ENCODE results near the gene GLIS2. TPM values are rescaled to one million over a fixed set of nuclear protein-coding genes. Genes with fewer than 3 reads are reported as not detected.

Gene GLIS2
- total RNA-seq, 6 donors from 2014 or later: 10.5 to 35.2 (median 22.6) TPM

DNA sequence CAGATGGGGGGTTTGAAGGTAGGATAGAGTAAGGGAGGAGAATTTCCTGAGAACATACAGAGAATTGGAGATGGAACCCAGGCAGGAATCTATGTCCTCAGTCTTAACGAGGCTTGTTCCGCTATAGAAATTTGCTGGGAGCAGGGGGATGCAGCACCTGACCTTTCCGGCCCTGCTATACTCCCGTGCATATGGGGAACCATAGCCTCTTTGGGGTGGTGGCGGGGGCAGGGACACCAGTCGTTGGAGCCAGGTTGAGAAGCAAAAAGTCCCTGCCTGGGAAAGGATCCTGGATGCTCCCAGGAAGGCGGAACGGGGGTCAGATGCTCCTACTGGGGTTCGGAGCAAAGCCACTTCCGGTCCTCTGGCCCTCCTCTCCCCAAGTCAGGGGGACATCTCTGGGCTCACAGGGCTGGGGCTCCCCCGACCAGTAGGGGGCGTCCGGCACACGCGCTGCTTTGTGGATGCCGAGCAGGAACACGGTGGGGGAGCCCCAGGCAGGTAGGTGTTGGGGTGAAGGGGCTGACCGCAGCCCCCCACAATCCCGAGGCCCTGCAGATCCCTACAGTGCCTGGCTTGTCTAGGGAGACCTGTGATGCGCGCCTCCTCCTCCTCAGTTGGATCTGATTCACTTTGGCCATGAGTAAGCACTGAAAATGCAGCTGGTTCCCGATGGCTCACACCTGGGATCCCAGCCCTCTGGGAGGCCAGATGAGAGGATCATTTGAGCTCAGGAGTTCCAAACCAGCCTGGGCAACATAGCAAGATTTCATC, 27.5 kb upstream of the GLIS2 start:
- ATAC-seq (ENCODE audit: low FRiP score in 2 of 2) (peak; percentile 84), DNase-seq (peak; percentile 80 to 94)
- H3K4me3 ChIP-seq: no peak overlapping the region
- no peaks in the 10 kb centered on the region for H3K36me3 ChIP-seq
- TF ChIP-seq POLR2AphosphoS5 (IDR thresholded peaks at IDR 0.05) (peak in 1 of 2 donors; percentile 5), EP300 (IDR thresholded peaks at IDR 0.05) (no peak), POLR2A (IDR thresholded peaks at IDR 0.05) (no peak)
- TF ChIP-seq, protein P1, sequence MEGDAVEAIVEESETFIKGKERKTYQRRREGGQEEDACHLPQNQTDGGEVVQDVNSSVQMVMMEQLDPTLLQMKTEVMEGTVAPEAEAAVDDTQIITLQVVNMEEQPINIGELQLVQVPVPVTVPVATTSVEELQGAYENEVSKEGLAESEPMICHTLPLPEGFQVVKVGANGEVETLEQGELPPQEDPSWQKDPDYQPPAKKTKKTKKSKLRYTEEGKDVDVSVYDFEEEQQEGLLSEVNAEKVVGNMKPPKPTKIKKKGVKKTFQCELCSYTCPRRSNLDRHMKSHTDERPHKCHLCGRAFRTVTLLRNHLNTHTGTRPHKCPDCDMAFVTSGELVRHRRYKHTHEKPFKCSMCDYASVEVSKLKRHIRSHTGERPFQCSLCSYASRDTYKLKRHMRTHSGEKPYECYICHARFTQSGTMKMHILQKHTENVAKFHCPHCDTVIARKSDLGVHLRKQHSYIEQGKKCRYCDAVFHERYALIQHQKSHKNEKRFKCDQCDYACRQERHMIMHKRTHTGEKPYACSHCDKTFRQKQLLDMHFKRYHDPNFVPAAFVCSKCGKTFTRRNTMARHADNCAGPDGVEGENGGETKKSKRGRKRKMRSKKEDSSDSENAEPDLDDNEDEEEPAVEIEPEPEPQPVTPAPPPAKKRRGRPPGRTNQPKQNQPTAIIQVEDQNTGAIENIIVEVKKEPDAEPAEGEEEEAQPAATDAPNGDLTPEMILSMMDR (IDR thresholded peaks at IDR 0.05): peak; percentile 88 to 95 (median 92)
- no peaks in the 10 kb centered on the region for H3K27me3 ChIP-seq
- WGBS, 2 donors: 14 to 15% methylated on average over 18 to 19 of the region's 22 CpGs
- no peaks in the 10 kb centered on the region for H3K9me3 ChIP-seq
- H3K4me1 ChIP-seq: peaks cover 18 to 28% (median 24%) of the 10 kb centered on the region in 4 donors
- peak overlapping the region in 1 of 4 donors; percentile 31 for H3K27ac ChIP-seq

DNA sequence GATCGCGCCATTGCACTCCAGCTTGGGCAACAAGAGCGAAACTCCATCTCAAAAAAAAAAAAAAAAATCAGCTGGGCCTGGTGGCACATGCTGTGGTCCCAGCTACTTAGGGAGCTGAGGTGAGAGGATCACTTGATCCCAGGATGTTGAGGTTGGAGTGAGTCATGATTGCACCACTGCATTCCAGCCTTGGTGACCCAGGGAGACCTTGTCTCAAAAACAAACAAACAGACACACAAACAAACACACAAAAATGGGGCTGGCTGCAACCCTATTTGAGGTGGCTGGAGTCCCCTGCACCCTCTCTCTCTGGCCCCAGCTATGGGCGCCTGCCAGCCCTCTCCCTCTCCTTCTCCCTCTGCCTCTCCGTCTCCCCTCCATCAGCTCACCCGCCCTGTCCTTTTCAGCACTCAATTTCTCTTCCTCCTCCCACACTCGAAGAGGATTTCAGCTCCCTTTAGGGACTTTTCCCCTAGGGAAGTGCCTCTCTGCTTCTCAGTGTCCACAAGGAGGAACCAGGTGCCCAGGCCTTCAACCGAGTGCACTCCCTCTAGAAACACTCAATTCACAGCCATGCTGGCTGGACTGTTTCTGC, 25.5 kb upstream of the GLIS2 start:
- DNase-seq: peak in 1 of 2 donors; percentile 85
- Histone ChIP-seq H3K27me3 (no peaks in the 10 kb centered on the region), H3K36me3 (no peaks in the 10 kb centered on the region), H3K9me3 (no peaks in the 10 kb centered on the region), H3K27ac (peak overlapping the region; percentile 35 to 76 (median 72)), H3K4me1 (peaks cover 30 to 42% (median 35%) of the 10 kb centered on the region in 4 donors), H3K4me3 (no peak overlapping the region)
- WGBS, 2 donors: 38 to 51% methylated on average over 8 of the region's 8 CpGs
- peak; percentile 28 to 78 for ATAC-seq (ENCODE audit: low FRiP score in 2 of 2)
- TF ChIP-seq, protein P1 (IDR thresholded peaks at IDR 0.05): peak in 5 of 6 experiments; percentile 16 to 66 (median 32)
- TF ChIP-seq EP300 (IDR thresholded peaks at IDR 0.05) (peak in 2 of 4 donors; percentile 77 to 79), POLR2AphosphoS5 (IDR thresholded peaks at IDR 0.05) (peak; percentile 65 to 66), POLR2A (IDR thresholded peaks at IDR 0.05) (no peak)

DNA sequence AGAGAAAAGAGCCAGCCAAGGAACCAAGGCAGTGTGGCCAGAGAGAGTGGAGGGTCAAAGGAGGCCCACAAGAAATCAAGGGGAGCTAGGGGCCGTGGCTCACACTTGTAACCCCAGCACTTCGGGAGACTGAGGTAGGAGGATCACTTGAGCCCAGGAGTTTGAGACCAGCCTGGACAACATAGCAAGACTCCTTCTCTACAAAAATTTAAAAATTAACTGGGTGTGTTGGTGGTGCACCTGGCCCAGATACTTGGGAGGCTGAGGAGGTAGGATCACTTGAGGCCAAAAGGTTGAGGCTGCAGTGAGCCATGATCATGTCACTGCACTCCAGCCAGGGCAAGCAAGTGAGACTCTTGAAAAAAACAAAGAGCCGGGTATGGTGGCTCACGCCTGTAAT, 24.2 kb upstream of the GLIS2 start:
- no peak overlapping the region for H3K4me3 ChIP-seq
- H3K27ac ChIP-seq: peak overlapping the region in 1 of 4 donors; percentile 42
- WGBS, 2 donors: 85 to 94% methylated on average over 4 of the region's 4 CpGs
- no peaks in the 10 kb centered on the region for H3K9me3 ChIP-seq
- H3K4me1 ChIP-seq: peaks cover 30 to 42% (median 35%) of the 10 kb centered on the region in 4 donors
- DNase-seq (no peak), ATAC-seq (ENCODE audit: low FRiP score in 2 of 2) (no peak)
- H3K27me3 ChIP-seq: no peaks in the 10 kb centered on the region
- no peak for TF ChIP-seq EP300 (IDR thresholded peaks at IDR 0.05)
- TF ChIP-seq POLR2A (IDR thresholded peaks at IDR 0.05): no peak
- TF ChIP-seq, protein P1 (IDR thresholded peaks at IDR 0.05): no peak
- no peak for TF ChIP-seq POLR2AphosphoS5 (IDR thresholded peaks at IDR 0.05)
- H3K36me3 ChIP-seq: no peaks in the 10 kb centered on the region

DNA sequence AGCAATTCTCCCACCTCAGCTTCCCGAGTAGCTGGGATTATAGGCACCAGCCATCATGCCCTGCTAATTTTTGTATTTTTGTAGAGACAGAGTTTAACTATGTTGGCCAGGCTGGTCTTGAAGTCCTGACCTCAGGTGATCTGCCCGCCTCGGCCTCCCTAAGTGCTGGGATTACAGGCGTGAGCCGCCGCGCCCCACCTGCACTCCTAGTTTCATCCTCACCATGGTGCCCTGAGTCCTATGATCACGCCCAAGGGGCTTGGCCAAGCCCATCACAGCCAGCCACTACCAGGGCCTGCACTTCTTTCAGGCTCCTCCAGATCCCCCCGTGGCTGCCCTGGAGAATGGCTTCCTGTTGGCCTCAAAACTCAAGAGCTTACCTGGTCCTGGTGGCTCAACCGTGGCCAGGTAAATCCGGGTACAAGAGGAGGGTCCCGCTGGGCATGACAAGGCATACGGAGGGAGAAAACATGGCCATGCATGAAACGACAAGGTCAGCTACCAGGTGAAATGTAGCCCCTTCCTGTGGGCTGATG, 22.6 kb upstream of the GLIS2 start:
- peaks cover 29 to 40% (median 34%) of the 10 kb centered on the region in 4 donors for H3K4me1 ChIP-seq
- 74 to 83% methylated on average over 13 to 14 of the region's 14 CpGs for WGBS, 2 donors
- ATAC-seq (ENCODE audit: low FRiP score in 2 of 2): no peak
- peak overlapping the region in 3 of 4 donors; percentile 48 to 73 (median 66) for H3K27ac ChIP-seq
- H3K9me3 ChIP-seq: no peaks in the 10 kb centered on the region
- no peaks in the 10 kb centered on the region for H3K36me3 ChIP-seq
- DNase-seq: no peak
- no peak overlapping the region for H3K4me3 ChIP-seq
- no peak for TF ChIP-seq POLR2A (IDR thresholded peaks at IDR 0.05)
- H3K27me3 ChIP-seq: no peaks in the 10 kb centered on the region

DNA sequence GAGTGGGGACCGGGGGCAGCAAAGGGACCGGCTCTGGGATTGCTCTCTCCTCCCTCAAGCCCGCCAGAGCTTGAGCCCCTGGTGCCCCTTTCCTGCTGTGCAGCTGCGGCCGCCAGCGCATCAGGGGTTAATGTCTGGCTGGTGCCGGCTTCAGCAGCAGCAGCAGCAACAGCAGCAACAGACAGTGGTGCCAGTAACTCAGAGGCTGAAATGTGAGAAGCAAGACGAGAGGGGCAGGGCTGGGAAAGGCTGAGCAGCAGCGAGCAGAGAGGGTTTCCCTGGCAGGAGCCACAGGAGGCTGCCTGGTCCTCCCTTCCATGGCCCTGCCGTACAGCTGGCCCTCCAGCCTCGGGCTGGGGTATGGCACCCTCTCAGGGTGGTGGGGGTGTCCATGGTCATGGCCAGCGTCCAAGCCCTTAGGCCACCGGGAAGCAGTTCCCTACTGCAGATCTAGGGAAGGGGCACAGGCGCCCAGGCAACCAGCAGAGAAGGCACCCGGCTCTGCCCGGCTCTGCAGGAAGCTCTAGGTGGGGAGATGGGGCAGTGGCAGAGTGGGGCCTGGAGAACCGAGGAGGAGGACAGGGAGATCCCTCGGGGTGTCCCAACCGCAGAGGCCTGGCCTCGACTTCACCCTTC, 21.9 kb upstream of the GLIS2 start:
- 13 to 21% methylated on average over 6 to 17 of the region's 20 CpGs for WGBS, 2 donors
- H3K4me3 ChIP-seq: no peak overlapping the region
- H3K36me3 ChIP-seq: no peaks in the 10 kb centered on the region
- no peaks in the 10 kb centered on the region for H3K9me3 ChIP-seq
- H3K4me1 ChIP-seq: peaks cover 29 to 40% (median 36%) of the 10 kb centered on the region in 4 donors
- H3K27ac ChIP-seq: peak overlapping the region; percentile 14 to 73 (median 57)
- TF ChIP-seq, protein P1 (IDR thresholded peaks at IDR 0.05): no peak
- TF ChIP-seq EP300 (IDR thresholded peaks at IDR 0.05): no peak
- TF ChIP-seq POLR2AphosphoS5 (IDR thresholded peaks at IDR 0.05): no peak
- TF ChIP-seq POLR2A (IDR thresholded peaks at IDR 0.05): no peak
- peak; percentile 69 to 71 for DNase-seq
- peak; percentile 57 to 78 for ATAC-seq (ENCODE audit: low FRiP score in 2 of 2)
- no peaks in the 10 kb centered on the region for H3K27me3 ChIP-seq
